ENCODE data around the gene OLIG2. TPM values are rescaled to one million over a fixed set of nuclear protein-coding genes. Genes with fewer than 3 reads are reported as not detected.

OLIG2 gene
- total RNA-seq, 1 donor from 2014 or later, result not detected

- ATAC-seq (no peak), DNase-seq (no peak)
- TF ChIP-seq CTCF (IDR thresholded peaks at IDR 0.05), result no peak
- no peaks in the 10 kb centered on the region for H3K36me3 ChIP-seq
- H3K4me3 ChIP-seq, result peak overlapping the region; percentile 7
- peaks cover 56% of the 10 kb centered on the region for H3K4me1 ChIP-seq
- H3K9me3 ChIP-seq, result no peaks in the 10 kb centered on the region
- no peak overlapping the region for H3K27ac ChIP-seq
- H3K27me3 ChIP-seq (ENCODE audit: low read depth), result peaks cover 100% of the 10 kb centered on the region
- intact Hi-C loops (cut with DNase I), result no loop called here
These were observed 2.0 kb upstream of the OLIG2 start for GRCh38 chr21:33023574-33024200.

GRCh38 chr21:33024201-33025103 is 1.3 kb upstream of the OLIG2 start:
- no peaks in the 10 kb centered on the region for H3K36me3 ChIP-seq
- H3K27me3 ChIP-seq (ENCODE audit: low read depth), result peaks cover 100% of the 10 kb centered on the region
- intact Hi-C loops (cut with DNase I), result no loop called here
- no peak for ATAC-seq
- H3K9me3 ChIP-seq, result no peaks in the 10 kb centered on the region
- H3K4me3 ChIP-seq, result no peak overlapping the region
- DNase-seq, result no peak
- no peak for TF ChIP-seq CTCF (IDR thresholded peaks at IDR 0.05)
- no peak overlapping the region for H3K27ac ChIP-seq
- peaks cover 61% of the 10 kb centered on the region for H3K4me1 ChIP-seq

GRCh38 chr21:33025106-33025488 is 638 bp upstream of the OLIG2 start:
- Histone ChIP-seq H3K4me3 (no peak overlapping the region), H3K36me3 (no peaks in the 10 kb centered on the region), H3K4me1 (peaks cover 58% of the 10 kb centered on the region), H3K27ac (no peak overlapping the region), H3K27me3 (ENCODE audit: low read depth) (peaks cover 100% of the 10 kb centered on the region), H3K9me3 (no peaks in the 10 kb centered on the region)
- TF ChIP-seq CTCF (IDR thresholded peaks at IDR 0.05), result no peak
- ATAC-seq (no peak), DNase-seq (no peak)
- intact Hi-C loops (cut with DNase I), result no loop called here

- Histone ChIP-seq H3K4me3 (no peak overlapping the region), H3K36me3 (no peaks in the 10 kb centered on the region), H3K9me3 (no peaks in the 10 kb centered on the region), H3K27me3 (ENCODE audit: low read depth) (peaks cover 100% of the 10 kb centered on the region), H3K27ac (no peak overlapping the region), H3K4me1 (peaks cover 55% of the 10 kb centered on the region)
- DNase-seq, result no peak
- ATAC-seq, result no peak
- TF ChIP-seq CTCF (IDR thresholded peaks at IDR 0.05), result no peak
- intact Hi-C loops (cut with DNase I), result no loop called here
These were observed 716 bp downstream of the OLIG2 start for GRCh38 chr21:33026443-33026858.

GRCh38 chr21:33026878-33027400 is 1.2 kb downstream of the OLIG2 start:
- DNase-seq (no peak), ATAC-seq (no peak)
- Histone ChIP-seq H3K9me3 (no peaks in the 10 kb centered on the region), H3K27ac (no peak overlapping the region), H3K4me3 (no peak overlapping the region), H3K27me3 (ENCODE audit: low read depth) (peaks cover 100% of the 10 kb centered on the region), H3K4me1 (peaks cover 55% of the 10 kb centered on the region), H3K36me3 (no peaks in the 10 kb centered on the region)
- intact Hi-C loops (cut with DNase I), result no loop called here
- no peak for TF ChIP-seq CTCF (IDR thresholded peaks at IDR 0.05)

All from lower lobe of right lung (tissue), 2 donors.